ENCODE data around the gene RSL1D1. TPM values are rescaled to one million over a fixed set of nuclear protein-coding genes. Genes with fewer than 3 reads are reported as not detected.

The RSL1D1 gene
- total RNA-seq, 2 donors from 2014 or later, result 148 to 162 TPM

GRCh38 chr16:11794447-11794846 lies 56.9 kb downstream of the RSL1D1 start:
- Mint-ChIP-seq H3K36me3 (ENCODE audit: low read depth) (peaks cover 26% of the 10 kb centered on the region), H3K27ac (peak overlapping the region; percentile 1), H3K27me3 (ENCODE audit: insufficient read depth) (no peaks in the 10 kb centered on the region), H3K9me3 (peaks cover 5% of the 10 kb centered on the region), H3K4me3 (no peak overlapping the region), H3K4me1 (peaks cover 44% of the 10 kb centered on the region)
- Histone ChIP-seq H3K9ac (ENCODE audit: extremely low read depth, low read length, poor library complexity, severe bottlenecking) (no peak overlapping the region), H3K9me3 (ENCODE audit: control insufficient read depth, low read length) (no peaks in the 10 kb centered on the region), H3K27ac (ENCODE audit: low read depth, low read length) (no peak overlapping the region), H3K27me3 (ENCODE audit: control insufficient read depth, insufficient read depth, low read length, poor library complexity, severe bottlenecking) (no peaks in the 10 kb centered on the region), H3K36me3 (ENCODE audit: control insufficient read depth, insufficient read depth, low read length) (peaks cover 35% of the 10 kb centered on the region), H3K4me1 (ENCODE audit: control insufficient read depth, insufficient read depth, low read length) (peaks cover 26% of the 10 kb centered on the region), H3K4me3 (ENCODE audit: low read length) (no peak overlapping the region)
- no peak for DNase-seq
- TF ChIP-seq, protein P1, sequence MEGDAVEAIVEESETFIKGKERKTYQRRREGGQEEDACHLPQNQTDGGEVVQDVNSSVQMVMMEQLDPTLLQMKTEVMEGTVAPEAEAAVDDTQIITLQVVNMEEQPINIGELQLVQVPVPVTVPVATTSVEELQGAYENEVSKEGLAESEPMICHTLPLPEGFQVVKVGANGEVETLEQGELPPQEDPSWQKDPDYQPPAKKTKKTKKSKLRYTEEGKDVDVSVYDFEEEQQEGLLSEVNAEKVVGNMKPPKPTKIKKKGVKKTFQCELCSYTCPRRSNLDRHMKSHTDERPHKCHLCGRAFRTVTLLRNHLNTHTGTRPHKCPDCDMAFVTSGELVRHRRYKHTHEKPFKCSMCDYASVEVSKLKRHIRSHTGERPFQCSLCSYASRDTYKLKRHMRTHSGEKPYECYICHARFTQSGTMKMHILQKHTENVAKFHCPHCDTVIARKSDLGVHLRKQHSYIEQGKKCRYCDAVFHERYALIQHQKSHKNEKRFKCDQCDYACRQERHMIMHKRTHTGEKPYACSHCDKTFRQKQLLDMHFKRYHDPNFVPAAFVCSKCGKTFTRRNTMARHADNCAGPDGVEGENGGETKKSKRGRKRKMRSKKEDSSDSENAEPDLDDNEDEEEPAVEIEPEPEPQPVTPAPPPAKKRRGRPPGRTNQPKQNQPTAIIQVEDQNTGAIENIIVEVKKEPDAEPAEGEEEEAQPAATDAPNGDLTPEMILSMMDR (conservative IDR thresholded peaks at IDR 0.05), result no peak
- WGBS, 2 experiments (ENCODE audit: insufficient coverage in 1 of 2, insufficient read length in 1 of 2), result 82 to 88% methylated on average over 1 to 2 of the region's 2 CpGs

GRCh38 chr16:11793840-11794239 lies 57.5 kb downstream of the RSL1D1 start:
- peak overlapping the region; percentile 86 for H3K27ac Mint-ChIP-seq
- TF ChIP-seq, protein P1 (conservative IDR thresholded peaks at IDR 0.05), result no peak
- H3K27me3 Mint-ChIP-seq (ENCODE audit: insufficient read depth), result no peaks in the 10 kb centered on the region
- H3K4me3 Mint-ChIP-seq, result no peak overlapping the region
- H3K4me1 Mint-ChIP-seq, result peaks cover 40% of the 10 kb centered on the region
- Histone ChIP-seq H3K9me3 (ENCODE audit: control insufficient read depth, low read length) (no peaks in the 10 kb centered on the region), H3K9ac (ENCODE audit: extremely low read depth, low read length, poor library complexity, severe bottlenecking) (no peak overlapping the region), H3K4me3 (ENCODE audit: low read length) (no peak overlapping the region), H3K27me3 (ENCODE audit: control insufficient read depth, insufficient read depth, low read length, poor library complexity, severe bottlenecking) (no peaks in the 10 kb centered on the region), H3K27ac (ENCODE audit: low read depth, low read length) (no peak overlapping the region), H3K36me3 (ENCODE audit: control insufficient read depth, insufficient read depth, low read length) (peaks cover 35% of the 10 kb centered on the region), H3K4me1 (ENCODE audit: control insufficient read depth, insufficient read depth, low read length) (peaks cover 26% of the 10 kb centered on the region)
- H3K36me3 Mint-ChIP-seq (ENCODE audit: low read depth), result peaks cover 27% of the 10 kb centered on the region
- no peak for DNase-seq
- 91 to 98% methylated on average over 7 of the region's 7 CpGs for WGBS, 2 experiments (ENCODE audit: insufficient coverage in 1 of 2, insufficient read length in 1 of 2)
- peaks cover 5% of the 10 kb centered on the region for H3K9me3 Mint-ChIP-seq

DNA sequence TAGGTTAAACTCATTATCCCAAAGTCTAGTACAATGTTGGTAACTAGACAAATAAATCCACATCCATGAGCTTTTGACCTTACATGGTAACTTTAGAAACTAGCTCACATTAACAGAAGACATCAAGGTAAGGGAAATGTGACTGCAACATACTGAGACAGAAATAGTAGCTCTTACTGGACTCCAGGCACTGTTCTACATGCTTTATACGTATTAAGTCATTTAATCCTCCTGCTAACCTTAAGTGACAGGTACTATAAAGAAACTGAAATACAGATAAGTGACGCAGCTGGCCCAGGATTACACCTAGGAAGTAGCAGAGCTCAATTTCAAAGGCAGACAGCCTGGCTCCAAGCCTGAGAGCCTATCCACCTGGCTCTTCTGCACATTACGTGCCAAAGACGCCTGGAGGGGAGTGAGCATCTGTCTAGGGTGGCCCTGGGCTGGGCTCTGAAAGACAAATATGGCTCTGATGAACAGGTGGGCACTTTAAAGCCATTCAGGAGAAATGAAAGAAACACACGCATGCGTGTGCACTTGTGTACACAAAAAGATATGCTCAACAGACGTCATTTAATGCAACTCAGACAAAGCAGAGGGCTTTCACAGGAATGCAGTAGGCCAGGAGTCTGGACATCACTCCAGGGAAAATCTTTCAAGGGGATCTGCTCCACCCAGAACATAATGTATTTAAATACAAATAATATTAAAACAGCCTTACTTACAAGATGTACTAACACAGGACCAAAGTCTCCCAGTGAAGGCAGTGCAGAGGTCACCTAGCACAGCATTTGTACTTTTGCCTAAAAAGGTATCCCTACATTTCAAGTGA lies 58.7 kb downstream of the RSL1D1 start:
- Histone ChIP-seq H3K27me3 (ENCODE audit: control insufficient read depth, insufficient read depth, low read length, poor library complexity, severe bottlenecking) (no peaks in the 10 kb centered on the region), H3K36me3 (ENCODE audit: control insufficient read depth, insufficient read depth, low read length) (peaks cover 35% of the 10 kb centered on the region), H3K27ac (ENCODE audit: low read depth, low read length) (no peak overlapping the region), H3K9me3 (ENCODE audit: control insufficient read depth, low read length) (no peaks in the 10 kb centered on the region), H3K9ac (ENCODE audit: extremely low read depth, low read length, poor library complexity, severe bottlenecking) (no peak overlapping the region), H3K4me1 (ENCODE audit: control insufficient read depth, insufficient read depth, low read length) (peaks cover 23% of the 10 kb centered on the region), H3K4me3 (ENCODE audit: low read length) (no peak overlapping the region)
- Mint-ChIP-seq H3K4me3 (no peak overlapping the region), H3K36me3 (ENCODE audit: low read depth) (peaks cover 32% of the 10 kb centered on the region), H3K4me1 (peaks cover 34% of the 10 kb centered on the region), H3K9me3 (peaks cover 5% of the 10 kb centered on the region), H3K27me3 (ENCODE audit: insufficient read depth) (no peaks in the 10 kb centered on the region), H3K27ac (peak overlapping the region; percentile 69)
- TF ChIP-seq, protein P1 (conservative IDR thresholded peaks at IDR 0.05), result no peak
- WGBS, 2 experiments (ENCODE audit: insufficient coverage in 1 of 2, insufficient read length in 1 of 2), result 89 to 94% methylated on average over 7 of the region's 7 CpGs
- DNase-seq, result no peak

Measured in endodermal cell (in vitro differentiated cells).